Lower leg skin (tissue), 3 donors: ENCODE measurements around the gene LMOD1.

Experiments
- CTCF ChIP-seq, 3 donors: fragments of 450-650 bp; IDR thresholded peaks; one replicate each; pipeline ENCODE4 v1.5.1; 2016; ENCODE audit warnings: antibody characterized with exemption in 3 of 3, mild to moderate bottlenecking in 3 of 3, moderate library complexity in 2 of 3
- POLR2A ChIP-seq, 2 donors: fragments of 450-650 bp; IDR thresholded peaks; one replicate each; pipeline ENCODE4 v1.6.1; 2016 to 2017; ENCODE audit warnings: antibody characterized with exemption in 2 of 2, mild to moderate bottlenecking in 1 of 2, moderate library complexity in 1 of 2

GRCh38 chr1:201876148-201876818 is 70.1 kb downstream of the LMOD1 start:
- TF ChIP-seq POLR2A (IDR thresholded peaks at IDR 0.05) (no peak), CTCF (IDR thresholded peaks at IDR 0.05) (no peak)
